GM12878 (cell line): Measurements from ENCODE around the gene TMEM50B. TPM values are rescaled to one million over a fixed set of nuclear protein-coding genes. Genes with fewer than 3 reads are reported as not detected.
A peak's percentile ranks its signal among the peaks of the same experiment; 100 is the strongest.

Source experiments
- ATF7 ChIP-seq: fragments of 450-650 bp; IDR thresholded peaks from 2 replicates; pipeline ENCODE4 v1.6.1; 2016; ENCODE audit warnings: low read depth, mild to moderate bottlenecking
- CEBPB ChIP-seq, 2 experiments: fragments of 150-350 bp in 1 of 2; IDR thresholded peaks; 2 replicates each; pipeline ENCODE4 v1.6.1; 2012 to 2014; ENCODE audit warnings: low read depth in 2 of 2, low read length in 2 of 2, borderline replicate concordance in 1 of 2, inconsistent platforms in 1 of 2
- CREB1 ChIP-seq: IDR thresholded peaks from 2 replicates; pipeline ENCODE4 v1.6.1; 2012; ENCODE audit warnings: low read depth, mild to moderate bottlenecking, inconsistent platforms
- CREM ChIP-seq: IDR thresholded peaks from 2 replicates; pipeline ENCODE4 v1.6.1; 2014; ENCODE audit warnings: antibody characterized with exemption, low read depth
- E2F4 ChIP-seq: IDR thresholded peaks from 2 replicates; pipeline ENCODE4 v1.6.1; 2012; ENCODE audit warnings: low read depth, low read length, improper control_type of control experiment
- EP300 ChIP-seq, 2 experiments: fragments of 150-350 bp in 1 of 2; IDR thresholded peaks; 2 replicates each; pipeline ENCODE4 v1.6.1; 2011 to 2012; ENCODE audit warnings: low read depth in 2 of 2, low read length in 2 of 2, borderline replicate concordance in 1 of 2, improper control_type of control experiment in 1 of 2, inconsistent platforms in 1 of 2; ENCODE audit not compliant: control insufficient read depth in 1 of 2
- HDAC2 ChIP-seq: fragments of 200-600 bp; sonication (generic); IDR thresholded peaks from 2 replicates; pipeline ENCODE4 v1.6.1; 2017
- MTA3 ChIP-seq: IDR thresholded peaks from 2 replicates; pipeline ENCODE4 v1.6.1; 2012; ENCODE audit warnings: low read length, inconsistent platforms, borderline replicate concordance
- NFIC ChIP-seq: IDR thresholded peaks from 2 replicates; pipeline ENCODE4 v1.6.1; 2012; ENCODE audit warnings: low read depth, mild to moderate bottlenecking, inconsistent platforms, low read length, moderate library complexity
- NFYA ChIP-seq: IDR thresholded peaks from 2 replicates; pipeline ENCODE4 v1.6.1; 2011; ENCODE audit warnings: low read depth, mild to moderate bottlenecking, low read length, improper control_type of control experiment, borderline replicate concordance
- NR2F1 ChIP-seq: fragments of 450-650 bp; conservative IDR thresholded peaks from 2 replicates; pipeline ENCODE4 v1.6.1; 2017; ENCODE audit warnings: mild to moderate bottlenecking
- POU2F2 ChIP-seq: IDR thresholded peaks from 3 replicates; pipeline ENCODE4 v1.6.1; 2011; ENCODE audit warnings: low read depth, mild to moderate bottlenecking, low read length, borderline replicate concordance
- RB1 ChIP-seq: fragments of 450-650 bp; formaldehyde crosslinking; IDR thresholded peaks from 2 replicates; pipeline ENCODE4 v1.6.1; 2017; ENCODE audit warnings: mild to moderate bottlenecking, borderline replicate concordance
- RFX5 ChIP-seq: IDR thresholded peaks from 2 replicates; pipeline ENCODE4 v1.6.1; 2011; ENCODE audit warnings: low read depth, low read length, improper control_type of control experiment
- RUNX3 ChIP-seq: IDR thresholded peaks from 2 replicates; pipeline ENCODE4 v1.6.1; 2012; ENCODE audit warnings: low read length, inconsistent platforms
- SMAD1 ChIP-seq: fragments of 450-650 bp; IDR thresholded peaks from 2 replicates; pipeline ENCODE4 v1.6.1; 2018; ENCODE audit warnings: mild to moderate bottlenecking, low read depth; ENCODE audit not compliant: partially characterized antibody
- SPI1 ChIP-seq: IDR thresholded peaks from 2 replicates; pipeline ENCODE4 v1.6.1; 2011; ENCODE audit warnings: low read depth, mild to moderate bottlenecking, low read length, moderate library complexity, borderline replicate concordance; ENCODE audit not compliant: insufficient read depth
- YBX1 ChIP-seq: fragments of 450-650 bp; IDR thresholded peaks from 2 replicates; pipeline ENCODE4 v1.6.1; 2016; ENCODE audit warnings: antibody characterized with exemption
- ZBTB11 ChIP-seq: fragments of 450-650 bp; formaldehyde crosslinking; IDR thresholded peaks from 2 replicates; pipeline ENCODE4 v1.5.0; 2022; ENCODE audit warnings: mild to moderate bottlenecking, missing genetic modification characterization
- ZBTB33 ChIP-seq: fragments of 450-650 bp; IDR thresholded peaks from 2 replicates; pipeline ENCODE4 v1.6.1; 2017; ENCODE audit warnings: mild to moderate bottlenecking
- ZSCAN29 ChIP-seq: fragments of 450-650 bp; IDR thresholded peaks from 2 replicates; pipeline ENCODE4 v1.6.1; 2017; ENCODE audit warnings: mild to moderate bottlenecking, moderate library complexity
- polyA plus RNA-seq, 11 experiments: library from polyadenylated mRNA; depleted of rRNA in 4 of 11; unstranded in 6 of 11; stranded (reverse) in 5 of 11; fragments of >200 nt; fragmentation: Nextera tagmentation in 4 of 11; fragmentation: Illumina TruSeq in 1 of 11; extraction: Ambion mirVana in 4 of 11; extraction: Trizol in 1 of 11; gene quantifications; 1 replicate in 1 of 11; 2 replicates in 10 of 11; pipeline versions ENCODE4 v1.2.1 to v1.2.3, GENCODE V29; 2011 to 2016; ENCODE audit warnings: inconsistent platforms in 2 of 11, missing spikeins in 2 of 11, low read depth in 1 of 11
- total RNA-seq, 4 experiments: library from RNA; depleted of rRNA in 3 of 4; stranded (reverse); fragments of >200 nt in 3 of 4; fragmentation: Illumina TruSeq in 1 of 4; extraction: Trizol in 1 of 4; gene quantifications; 2 replicates each; pipeline versions ENCODE4 v1.2.1 to v1.2.3, GENCODE V29; 2013 to 2021

Gene TMEM50B
- total and polyA plus RNA-seq, 10 of the 15 experiments (the other 5 are each of a cell fraction or from before 2014, with no cell fraction given): 12.1 to 42.1 (median 18.2) TPM

GRCh38 chr21:33441489-33442477 lies 38.0 kb downstream of the TMEM50B start (continued):
- TF ChIP-seq ZBTB11 (CRISPR knock-in tag) (0 out of 2 replicates have a peak, but pooled peaks have one; percentile 45), ZSCAN29 (no peak), CREB1 (peak; percentile 52; the same call in 1 of the 2 replicates), NFIC (peak; percentile 92), RUNX3 (peak; percentile 95), E2F4 (no peak), ZBTB33 (no peak), CREM (peak; percentile 85), NR2F1 (peak; percentile 51; the same call in 1 of the 2 replicates), ATF7 (peak; percentile 97), SMAD1 (peak; percentile 88), HDAC2 (no peak), YBX1 (peak; percentile 96), MTA3 (0 out of 2 replicates have a peak, but pooled peaks have one; percentile 70), RB1 (peak; percentile 97; the same call in 1 of the 2 replicates), NFYA (no peak), POU2F2 (peak; percentile 45; the same call in 1 of the 3 replicates), EP300 (IDR thresholded peaks at IDR 0.05; ENCODE audit: borderline replicate concordance in 1 of 2, control insufficient read depth in 1 of 2, low read depth in 2 of 2, low read length in 2 of 2) (no peak; a peak in 1 of 4 replicates), CEBPB (IDR thresholded peaks at IDR 0.05; ENCODE audit: borderline replicate concordance in 1 of 2, low read depth in 2 of 2, low read length in 2 of 2) (0 out of 4 replicates have a peak, but pooled peaks of 1 of the 2 experiments have one; percentile 47), RFX5 (no peak), SPI1 (peak; percentile 20; the same call in 1 of the 2 replicates)
